ENCODE measurements around the gene MYO18B. TPM values are rescaled to one million over a fixed set of nuclear protein-coding genes. Genes with fewer than 3 reads are reported as not detected.
"Not testable (repeated sequence)": the region's sequence is repeated elsewhere in the genome, so short reads cannot be mapped to it uniquely, and the experiment has no call there.

MYO18B gene
- total and polyA plus RNA-seq, 2 experiments from 2014 or later: 35.6 to 178 TPM

- H3K27ac ChIP-seq: peak overlapping the region; percentile 86
- H3K36me3 ChIP-seq: no peaks in the 10 kb centered on the region
- H3K4me3 ChIP-seq: no peak overlapping the region
- no peak for TF ChIP-seq CTCF (IDR thresholded peaks at IDR 0.05; ENCODE audit: low read depth, low read length)
- no peaks in the 10 kb centered on the region for H3K9me3 ChIP-seq (ENCODE audit: low read depth)
- peak; percentile 61 to 76 for DNase-seq (ENCODE audit: low read depth in 1 of 2, low spot score in 1 of 2)
- H3K27me3 ChIP-seq: no peaks in the 10 kb centered on the region
- peaks cover 35% of the 10 kb centered on the region for H3K4me1 ChIP-seq (ENCODE audit: low read depth)
Measured at GRCh38 chr22:25701056-25701780, 40.8 kb upstream of the MYO18B start.

GRCh38 chr22:25702040-25702439 lies 39.9 kb upstream of the MYO18B start:
- peaks cover 35% of the 10 kb centered on the region for H3K4me1 ChIP-seq (ENCODE audit: low read depth)
- H3K27ac ChIP-seq: peak overlapping the region; percentile 86
- no peaks in the 10 kb centered on the region for H3K9me3 ChIP-seq (ENCODE audit: low read depth)
- H3K36me3 ChIP-seq: no peaks in the 10 kb centered on the region
- H3K4me3 ChIP-seq: no peak overlapping the region
- TF ChIP-seq CTCF (IDR thresholded peaks at IDR 0.05; ENCODE audit: low read depth, low read length): peak; percentile 47
- no peaks in the 10 kb centered on the region for H3K27me3 ChIP-seq
- peak in 1 of 2 donors; percentile 51 for DNase-seq (ENCODE audit: low read depth in 1 of 2, low spot score in 1 of 2)

- no peak for DNase-seq (ENCODE audit: low read depth in 1 of 2, low spot score in 1 of 2)
- Histone ChIP-seq H3K4me1 (ENCODE audit: low read depth) (peaks cover 35% of the 10 kb centered on the region), H3K27ac (no peak overlapping the region), H3K4me3 (no peak overlapping the region), H3K27me3 (no peaks in the 10 kb centered on the region), H3K9me3 (ENCODE audit: low read depth) (no peaks in the 10 kb centered on the region), H3K36me3 (no peaks in the 10 kb centered on the region)
- no peak for TF ChIP-seq CTCF (IDR thresholded peaks at IDR 0.05; ENCODE audit: low read depth, low read length)
Measured at GRCh38 chr22:25702571-25703167, 39.3 kb upstream of the MYO18B start.

GRCh38 chr22:25704701-25705100 lies 37.3 kb upstream of the MYO18B start:
- H3K4me3 ChIP-seq: no peak overlapping the region
- H3K4me1 ChIP-seq (ENCODE audit: low read depth): peaks cover 37% of the 10 kb centered on the region
- TF ChIP-seq CTCF (IDR thresholded peaks at IDR 0.05; ENCODE audit: low read depth, low read length): no peak
- DNase-seq (ENCODE audit: low read depth in 1 of 2, low spot score in 1 of 2): no peak
- H3K36me3 ChIP-seq: no peaks in the 10 kb centered on the region
- H3K27ac ChIP-seq: peak overlapping the region; percentile 56
- H3K27me3 ChIP-seq: no peaks in the 10 kb centered on the region
- no peaks in the 10 kb centered on the region for H3K9me3 ChIP-seq (ENCODE audit: low read depth)

GRCh38 chr22:25706197-25706596 lies 35.8 kb upstream of the MYO18B start:
- H3K9me3 ChIP-seq (ENCODE audit: low read depth): no peaks in the 10 kb centered on the region
- H3K36me3 ChIP-seq: no peaks in the 10 kb centered on the region
- H3K27me3 ChIP-seq: no peaks in the 10 kb centered on the region
- peak overlapping the region; percentile 56 for H3K27ac ChIP-seq
- no peak for DNase-seq (ENCODE audit: low read depth in 1 of 2, low spot score in 1 of 2)
- H3K4me1 ChIP-seq (ENCODE audit: low read depth): peaks cover 32% of the 10 kb centered on the region
- TF ChIP-seq CTCF (IDR thresholded peaks at IDR 0.05; ENCODE audit: low read depth, low read length): no peak
- H3K4me3 ChIP-seq: no peak overlapping the region

- not testable (repeated sequence) for H3K9me3 ChIP-seq (ENCODE audit: low read depth); H3K27me3 ChIP-seq; H3K27ac ChIP-seq; DNase-seq (ENCODE audit: low read depth in 1 of 2, low spot score in 1 of 2); H3K4me3 ChIP-seq; H3K36me3 ChIP-seq
- peaks cover 31% of the 10 kb centered on the region for H3K4me1 ChIP-seq (ENCODE audit: low read depth)
Measured at GRCh38 chr22:25708430-25708829, 33.6 kb upstream of the MYO18B start.

Data from cardiac muscle cell (in vitro differentiated cells and primary cell).